Measurements from ENCODE around the gene PHACTR4.

GRCh38 chr1:28339551-28339950, 30.0 kb upstream of the PHACTR4 start:
- TF ChIP-seq SP1 (IDR thresholded peaks at IDR 0.05) (no peak), L3MBTL2 (conservative IDR thresholded peaks at IDR 0.05) (no peak), ZNF384 (IDR thresholded peaks at IDR 0.05) (no peak), FOXM1 (IDR thresholded peaks at IDR 0.05; ENCODE audit: borderline replicate concordance) (no peak), BHLHE40 (IDR thresholded peaks at IDR 0.05; ENCODE audit: borderline replicate concordance) (no peak), PKNOX1 (IDR thresholded peaks at IDR 0.05) (no peak), CTBP1 (IDR thresholded peaks at IDR 0.05; ENCODE audit: borderline replicate concordance) (no peak), ELF4 (IDR thresholded peaks at IDR 0.05) (no peak), FOXK2 (IDR thresholded peaks at IDR 0.05) (no peak), LEF1 (IDR thresholded peaks at IDR 0.05; ENCODE audit: borderline replicate concordance) (no peak), SUZ12 (IDR thresholded peaks at IDR 0.05) (no peak), TARDBP (IDR thresholded peaks at IDR 0.05) (no peak), FOXA1 (IDR thresholded peaks at IDR 0.05) (no peak)
